SIG-M5 (cell line): ENCODE data around the gene EVA1A.
"Not testable (repeated sequence)": the region's sequence is repeated elsewhere in the genome, so short reads cannot be mapped to it uniquely, and the experiment has no call there.

Experiments
- DNase-seq: peaks from one replicate; lab custom pipeline; 2025; lab: John Stamatoyannopoulos, UW

EVA1A gene

GRCh38 chr2:75482398-75482797, 78.3 kb downstream of the EVA1A start:
- DNase-seq = no peak

DNA sequence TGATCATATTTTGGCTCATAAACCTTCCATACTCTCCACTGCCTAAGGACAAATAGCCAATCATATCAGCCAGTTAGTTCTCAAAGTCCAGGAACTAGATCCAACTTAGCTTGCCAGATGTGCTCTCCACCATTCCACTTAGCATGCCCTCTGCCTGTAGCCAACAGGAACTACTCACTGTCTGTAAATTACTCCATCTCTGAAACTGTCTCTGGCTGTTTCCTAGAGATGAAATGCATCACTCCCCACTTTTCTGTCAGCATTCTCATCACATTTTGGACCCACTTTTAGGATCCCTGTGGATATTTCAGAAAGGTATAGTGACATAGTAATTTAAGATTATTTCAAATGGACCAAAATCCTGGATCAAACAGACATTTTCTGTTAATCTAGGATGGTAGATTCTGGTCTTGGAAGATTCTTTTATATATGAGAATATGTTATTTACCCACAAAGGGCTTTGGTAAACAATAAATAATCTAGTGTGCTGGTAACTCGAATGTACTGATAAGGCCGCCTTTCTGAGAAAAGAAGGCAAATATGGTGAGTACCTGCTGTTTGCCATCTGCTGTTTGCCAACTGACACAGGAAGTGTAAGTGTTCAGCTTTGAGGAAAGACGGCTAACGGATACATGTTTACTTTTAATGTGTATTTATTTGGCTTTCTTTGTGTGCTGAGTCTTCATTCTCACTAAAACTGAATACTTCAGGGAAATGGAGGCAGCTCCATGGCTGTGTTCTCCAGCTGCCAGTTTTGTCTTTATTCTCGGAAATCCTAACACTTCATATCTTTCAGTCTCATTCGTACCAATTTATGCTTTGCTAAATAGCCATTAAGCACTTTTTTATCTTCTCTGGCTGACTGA, 79.5 kb downstream of the EVA1A start:
- no peak for DNase-seq

DNA sequence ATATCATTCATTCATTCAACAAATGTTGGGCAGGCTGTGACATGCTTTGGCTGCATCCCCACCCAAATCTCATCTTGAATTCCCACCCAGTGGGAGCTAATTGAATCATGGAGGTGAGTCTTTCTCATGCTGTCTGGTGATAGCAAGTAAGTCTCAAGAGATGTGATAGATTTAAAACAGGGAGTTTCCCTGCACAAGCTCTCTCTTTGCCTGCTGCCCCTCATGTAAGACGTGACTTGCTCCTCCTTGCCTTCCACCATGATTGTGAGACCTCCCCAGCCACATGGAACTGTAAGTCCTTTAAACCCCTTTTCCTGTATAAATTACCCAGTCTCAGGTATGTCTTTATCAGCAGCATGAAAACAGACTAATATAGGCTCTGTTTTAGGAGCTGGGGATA, 83.0 kb downstream of the EVA1A start:
- DNase-seq = not testable (repeated sequence)

- no peak for DNase-seq
Measured at GRCh38 chr2:75476761-75477160, 84.0 kb downstream of the EVA1A start.

DNA sequence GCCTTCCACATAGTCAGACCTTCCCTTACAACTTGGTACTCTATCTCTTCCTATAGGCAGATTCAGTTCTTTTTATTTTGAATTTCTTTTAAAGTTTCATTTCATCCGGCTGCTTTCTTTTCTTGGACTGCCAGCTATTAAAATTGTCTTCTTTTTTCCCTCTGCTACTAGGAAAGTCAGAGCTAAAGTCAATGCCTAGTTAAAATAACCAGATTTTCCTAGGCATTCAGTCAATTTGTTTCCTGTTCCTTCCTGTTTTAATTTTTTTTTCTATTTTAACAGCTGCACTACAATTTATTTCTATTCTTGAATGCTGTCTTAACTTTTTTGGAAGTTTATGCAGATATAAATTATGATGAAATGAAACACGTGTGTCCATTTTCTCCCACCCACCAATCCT, 84.8 kb downstream of the EVA1A start:
- DNase-seq = no peak

DNA sequence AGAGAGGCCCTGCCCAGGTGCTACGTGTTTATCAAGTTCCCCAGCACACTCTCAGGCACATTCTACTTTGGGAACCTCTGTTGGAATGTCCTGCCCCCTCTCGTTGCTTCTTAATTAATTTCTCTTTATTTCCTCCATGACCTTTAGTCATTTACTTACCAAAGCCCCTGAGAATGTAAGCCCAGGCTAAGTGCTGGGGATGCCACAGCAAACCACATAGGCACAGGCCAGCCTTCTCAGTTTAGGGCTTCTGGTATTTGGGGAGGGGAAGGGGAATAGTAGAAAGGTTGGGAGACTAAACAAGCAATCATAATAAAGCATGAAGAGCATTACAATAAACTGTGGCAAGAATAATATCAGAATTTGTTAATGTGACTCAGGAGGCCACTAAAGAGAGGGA, 85.7 kb downstream of the EVA1A start:
- DNase-seq = no peak

GRCh38 chr2:75474115-75474514, 86.6 kb downstream of the EVA1A start:
- no peak for DNase-seq

DNA sequence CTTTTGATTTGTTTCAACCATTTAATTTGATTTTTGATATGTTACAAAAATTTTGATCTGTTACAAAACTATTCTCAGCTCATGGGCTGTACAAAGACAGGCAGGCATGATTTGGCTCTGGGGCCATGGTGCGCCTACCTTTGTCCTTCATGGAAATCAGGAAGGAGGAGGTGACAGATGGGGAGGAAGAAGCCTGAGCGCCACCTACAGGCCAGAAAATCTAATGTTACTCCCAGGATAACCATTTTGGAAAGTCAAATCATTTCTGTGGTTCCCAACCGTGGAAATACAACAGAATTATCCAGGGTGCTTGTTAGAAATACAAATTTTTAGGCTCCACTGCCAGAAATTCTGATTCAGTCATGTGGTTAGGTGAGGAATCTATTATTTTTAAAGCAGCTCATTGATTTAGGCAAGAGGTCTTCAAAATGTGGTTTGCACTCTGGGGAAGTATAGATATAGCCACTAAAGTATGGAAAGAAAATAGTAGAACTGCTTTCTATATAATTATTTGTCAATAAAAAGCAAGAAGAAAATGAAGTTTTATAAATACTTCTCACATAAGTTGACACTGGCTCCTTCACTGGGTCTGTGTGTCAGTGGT, 93.9 kb downstream of the EVA1A start:
- DNase-seq = no peak

DNA sequence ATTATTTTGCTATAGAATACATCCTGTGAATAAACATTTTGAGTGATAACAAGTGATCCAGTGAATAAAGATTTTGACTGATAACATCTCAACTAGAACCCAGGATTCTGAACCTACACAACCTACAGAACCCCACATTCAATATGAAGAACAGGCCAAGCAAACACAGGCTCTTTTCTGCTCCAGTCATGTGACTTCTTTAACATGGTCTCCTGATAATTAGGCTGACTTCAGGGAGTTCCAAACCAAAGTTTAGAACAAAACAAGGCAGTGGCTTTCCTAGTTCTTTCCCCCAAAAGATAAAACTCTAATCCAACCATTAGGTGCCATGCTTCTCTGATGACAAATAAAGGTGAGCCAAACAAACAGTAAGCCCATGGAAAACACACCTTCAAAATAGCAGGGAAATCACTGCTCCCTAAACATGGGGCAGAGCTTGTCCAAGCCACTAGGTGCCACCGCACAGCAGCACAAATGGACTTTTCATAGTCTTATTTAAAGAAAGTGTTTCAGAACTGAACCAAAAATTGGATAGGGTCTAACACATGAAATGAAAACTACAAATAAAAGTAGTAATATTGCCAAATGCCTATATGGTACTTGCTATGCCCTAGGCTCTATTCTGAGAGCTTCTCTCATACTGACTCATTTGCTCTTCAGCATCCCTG, 95.3 kb downstream of the EVA1A start:
- DNase-seq = no peak

- DNase-seq = no peak
Measured at GRCh38 chr2:75464348-75464946, 96.3 kb downstream of the EVA1A start.

- DNase-seq = no peak
Measured at GRCh38 chr2:75462721-75463120, 98.0 kb downstream of the EVA1A start.

GRCh38 chr2:75462206-75462605, 98.5 kb downstream of the EVA1A start:
- DNase-seq = no peak

- DNase-seq = no peak
Measured at GRCh38 chr2:75460630-75461029, 100.1 kb downstream of the EVA1A start.

GRCh38 chr2:75459565-75460310, 101.0 kb downstream of the EVA1A start:
- DNase-seq = no peak

DNA sequence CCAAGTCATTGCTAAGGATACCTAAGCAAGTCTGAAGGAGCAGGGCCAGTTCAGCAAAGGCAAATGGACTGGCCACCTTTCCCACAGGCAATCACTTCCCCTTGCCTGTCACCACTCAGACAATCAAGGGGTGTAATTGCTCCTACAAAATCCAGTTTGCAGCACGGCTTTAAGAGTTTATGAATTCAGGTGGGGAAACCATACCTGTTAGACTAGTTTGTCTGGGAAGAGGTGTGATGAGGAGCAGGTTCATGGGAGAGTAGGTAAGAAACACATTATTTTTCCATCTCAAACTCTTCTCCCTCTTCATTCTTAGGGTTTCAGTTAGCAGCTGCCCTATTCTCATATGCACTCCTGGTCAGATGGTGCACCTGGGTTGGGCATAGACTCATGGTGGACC, 102.5 kb downstream of the EVA1A start:
- DNase-seq = no peak

DNA sequence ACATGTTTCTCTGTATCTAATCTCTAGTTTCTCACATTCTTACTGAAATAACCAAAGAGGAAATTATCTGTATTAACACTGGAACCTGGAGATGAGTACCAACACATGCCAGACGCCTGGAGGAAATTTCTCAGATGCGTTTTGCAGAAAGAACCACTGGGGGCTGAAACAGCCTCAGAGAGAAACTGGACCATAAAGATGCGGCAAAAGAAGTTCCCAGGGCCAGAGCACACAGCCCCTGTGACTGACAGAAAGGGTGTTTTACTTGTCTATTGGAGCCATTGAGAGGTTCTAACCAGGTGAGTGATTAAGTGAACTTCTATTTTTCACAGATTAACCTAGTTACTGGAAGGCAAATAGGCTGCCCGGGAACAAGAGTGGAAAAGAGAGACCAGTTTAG, 103.9 kb downstream of the EVA1A start:
- no peak for DNase-seq

DNA sequence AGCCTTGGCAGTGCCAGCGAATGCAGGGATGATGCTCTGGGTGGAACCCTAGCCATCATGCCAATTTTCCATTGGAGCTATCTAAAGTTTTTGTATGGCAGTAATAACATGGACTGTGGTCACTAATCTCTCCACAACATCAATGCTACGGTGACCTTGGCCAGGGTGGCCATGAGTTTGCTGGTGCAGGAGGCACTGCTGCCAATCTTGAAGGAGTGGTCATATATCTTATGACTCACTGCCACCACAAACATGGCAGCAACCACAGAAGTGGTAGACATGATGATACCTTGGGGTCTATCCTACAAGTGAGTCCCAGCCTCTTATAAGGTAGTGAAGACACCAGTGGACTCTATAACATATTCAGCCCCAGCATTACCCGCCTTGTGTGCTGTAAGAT, 104.6 kb downstream of the EVA1A start:
- DNase-seq = no peak

GRCh38 chr2:75454241-75454620, 106.5 kb downstream of the EVA1A start:
- no peak for DNase-seq

- DNase-seq = no peak
Measured at GRCh38 chr2:75453384-75454240, 107.1 kb downstream of the EVA1A start.

- no peak for DNase-seq
Measured at GRCh38 chr2:75450068-75450467, 110.7 kb downstream of the EVA1A start.

- DNase-seq = no peak
Measured at GRCh38 chr2:75447176-75447575, 113.6 kb downstream of the EVA1A start.
